PC-3 (cell line): ENCODE measurements around the gene NACAD. TPM values are rescaled to one million over a fixed set of nuclear protein-coding genes. Genes with fewer than 3 reads are reported as not detected.

ENCODE experiments used
- ATAC-seq: fragments of 200-7000 bp; cut with Tn5 transposase; 2 replicates; pipeline ENCODE4 v1.9.1; 2020; ENCODE audit warnings: mild to moderate bottlenecking, moderate library complexity
- BruUV-seq: library from RNA; stranded (reverse); fragments of 400-500 nt; replicated peaks from 2 replicates; lab custom pipeline; 2021; lab: Mats Ljungman, UMichigan
- CTCF ChIA-PET: fragments of 300-600 bp; sonication (Branson Sonifier 250); formaldehyde crosslinking; loops from one replicate; lab custom pipeline; 2022; ENCODE audit warnings: antibody characterized with exemption; lab: Charles Lee
- POLR2A ChIA-PET: fragments of 300-600 bp; sonication (Branson Sonifier 250); formaldehyde crosslinking; loops from one replicate; lab custom pipeline; 2022; ENCODE audit warnings: antibody characterized with exemption; ENCODE audit not compliant: unreplicated experiment; lab: Charles Lee
- DNase-seq: peaks from one replicate; pipeline ENCODE4 v3.0.0-alpha.2; 2015
- H2AFZ ChIP-seq: fragments of 300-600 bp; sonication (generic); 2 replicates; pipeline ENCODE4 v1.6.0; 2016; ENCODE audit warnings: antibody characterized with exemption, low read length
- H3F3A ChIP-seq: fragments of 300-600 bp; sonication (generic); one replicate; pipeline ENCODE4 v1.6.0; 2017; ENCODE audit warnings: antibody characterized with exemption, low read length, control low read depth, mild to moderate bottlenecking; ENCODE audit not compliant: unreplicated experiment
- H3K27ac ChIP-seq: fragments of 300-600 bp; sonication (generic); 2 replicates; pipeline ENCODE4 v1.5.1; 2016; ENCODE audit warnings: mild to moderate bottlenecking, low read length
- H3K27me3 ChIP-seq: fragments of 300-600 bp; sonication (generic); 2 replicates; pipeline ENCODE4 v1.6.1; 2016; ENCODE audit warnings: low read length, mixed read lengths
- H3K36me3 ChIP-seq: fragments of 300-600 bp; sonication (generic); 2 replicates; pipeline ENCODE4 v1.6.1; 2016; ENCODE audit warnings: low read depth, mixed run types, low read length, mixed read lengths
- H3K4me1 ChIP-seq: fragments of 300-600 bp; sonication (generic); 2 replicates; pipeline ENCODE4 v1.5.1; 2016; ENCODE audit warnings: low read length; ENCODE audit not compliant: insufficient read depth
- H3K4me2 ChIP-seq: fragments of 300-600 bp; sonication (generic); 2 replicates; pipeline ENCODE4 v1.6.0; 2016; ENCODE audit warnings: low read length
- H3K4me3 ChIP-seq: fragments of 300-600 bp; sonication (generic); 2 replicates; pipeline ENCODE4 v1.5.1; 2016; ENCODE audit warnings: mild to moderate bottlenecking, low read length, mixed read lengths
- H3K79me2 ChIP-seq: fragments of 300-600 bp; sonication (generic); 2 replicates; pipeline ENCODE4 v1.6.1; 2017; ENCODE audit warnings: low read length, mixed read lengths
- H3K9ac ChIP-seq: fragments of 300-600 bp; sonication (generic); 2 replicates; pipeline ENCODE4 v1.6.0; 2016; ENCODE audit warnings: mild to moderate bottlenecking, low read length
- H3K9me2 ChIP-seq: fragments of 300-600 bp; sonication (generic); replicated peaks from 2 replicates; pipeline ENCODE4 v1.6.1; 2016; ENCODE audit warnings: mixed run types, low read length, mixed read lengths
- H3K9me3 ChIP-seq: fragments of 300-600 bp; sonication (generic); 2 replicates; pipeline ENCODE4 v1.6.1; 2016; ENCODE audit warnings: low read length, mixed read lengths
- H4K20me1 ChIP-seq: fragments of 300-600 bp; sonication (generic); 2 replicates; pipeline ENCODE4 v1.6.1; 2016; ENCODE audit warnings: low read length, mixed read lengths
- EZH2 ChIP-seq: fragments of 300-600 bp; sonication (generic); IDR thresholded peaks from one replicate; pipeline ENCODE4 v1.6.1; 2017; ENCODE audit warnings: antibody characterized with exemption, mild to moderate bottlenecking, low read length; ENCODE audit not compliant: unreplicated experiment
- EZH2phosphoT487 ChIP-seq: fragments of 300-600 bp; sonication (generic); IDR thresholded peaks from 2 replicates; pipeline ENCODE4 v1.6.1; 2018; ENCODE audit warnings: mild to moderate bottlenecking, antibody characterized with exemption, low read length, borderline replicate concordance
- intact Hi-C: fragments of 100-400 bp; cut with micrococcal nuclease; formaldehyde crosslinking; loops from 2 replicates; pipeline ENCODE4 v1.9.0; 2023
- total RNA-seq: library from RNA; depleted of rRNA; stranded (reverse); fragments of >200 nt; gene quantifications from 2 replicates; pipeline ENCODE4 v1.2.3, GENCODE V29; 2014
- TF ChIP-seq, protein P1 (sequence below): fragments of 300-600 bp; sonication (generic); conservative IDR thresholded peaks from 2 replicates; pipeline ENCODE4 v1.5.1; 2017; ENCODE audit warnings: antibody characterized with exemption, low read depth, mild to moderate bottlenecking, low read length

The NACAD gene
- total RNA-seq, 1 experiment from 2014 or later, result 0.26 TPM

DNA sequence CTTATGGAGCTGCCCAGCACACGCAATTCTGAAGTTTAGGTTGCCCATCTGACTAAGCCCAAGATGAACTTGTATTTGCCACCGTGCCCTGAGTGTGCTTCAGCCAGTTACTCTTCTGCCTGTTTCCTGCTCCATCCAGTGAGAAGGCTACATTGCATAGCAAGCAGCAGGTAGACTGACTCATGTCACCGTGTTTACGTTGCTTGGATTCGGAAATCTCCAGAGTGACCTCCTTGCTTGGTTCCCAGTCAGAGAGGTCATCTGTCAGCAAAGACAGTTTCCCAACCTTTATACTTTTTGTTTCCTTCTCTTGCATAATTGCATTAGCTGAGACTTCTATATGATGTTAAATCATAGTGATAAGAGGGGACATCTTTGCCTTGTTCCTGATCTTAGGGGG is 30.9 kb downstream of the NACAD start:
- no peaks in the 10 kb centered on the region for H3F3A ChIP-seq
- no peaks in the 10 kb centered on the region for H3K36me3 ChIP-seq
- no peak for DNase-seq
- no peaks in the 10 kb centered on the region for H3K9me3 ChIP-seq
- TF ChIP-seq EZH2, result no peak
- no peak for TF ChIP-seq EZH2phosphoT487
- TF ChIP-seq, protein P1, sequence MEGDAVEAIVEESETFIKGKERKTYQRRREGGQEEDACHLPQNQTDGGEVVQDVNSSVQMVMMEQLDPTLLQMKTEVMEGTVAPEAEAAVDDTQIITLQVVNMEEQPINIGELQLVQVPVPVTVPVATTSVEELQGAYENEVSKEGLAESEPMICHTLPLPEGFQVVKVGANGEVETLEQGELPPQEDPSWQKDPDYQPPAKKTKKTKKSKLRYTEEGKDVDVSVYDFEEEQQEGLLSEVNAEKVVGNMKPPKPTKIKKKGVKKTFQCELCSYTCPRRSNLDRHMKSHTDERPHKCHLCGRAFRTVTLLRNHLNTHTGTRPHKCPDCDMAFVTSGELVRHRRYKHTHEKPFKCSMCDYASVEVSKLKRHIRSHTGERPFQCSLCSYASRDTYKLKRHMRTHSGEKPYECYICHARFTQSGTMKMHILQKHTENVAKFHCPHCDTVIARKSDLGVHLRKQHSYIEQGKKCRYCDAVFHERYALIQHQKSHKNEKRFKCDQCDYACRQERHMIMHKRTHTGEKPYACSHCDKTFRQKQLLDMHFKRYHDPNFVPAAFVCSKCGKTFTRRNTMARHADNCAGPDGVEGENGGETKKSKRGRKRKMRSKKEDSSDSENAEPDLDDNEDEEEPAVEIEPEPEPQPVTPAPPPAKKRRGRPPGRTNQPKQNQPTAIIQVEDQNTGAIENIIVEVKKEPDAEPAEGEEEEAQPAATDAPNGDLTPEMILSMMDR, result no peak
- H3K9me2 ChIP-seq, result no peaks in the 10 kb centered on the region
- H3K9ac ChIP-seq, result no peak overlapping the region
- no peak overlapping the region for H2AFZ ChIP-seq
- no peak for ATAC-seq
- H3K27ac ChIP-seq, result no peak overlapping the region
- ChIA-PET CTCF (no interaction called here), POLR2A (no interaction called here)
- no peak overlapping the region for H3K4me2 ChIP-seq
- H3K27me3 ChIP-seq, result no peaks in the 10 kb centered on the region
- H3K4me3 ChIP-seq, result no peak overlapping the region
- intact Hi-C loops, result no loop called here
- no TSS peak for BruUV-seq
- H4K20me1 ChIP-seq, result no peaks in the 10 kb centered on the region
- no peaks in the 10 kb centered on the region for H3K4me1 ChIP-seq
- H3K79me2 ChIP-seq, result no peaks in the 10 kb centered on the region

- Histone ChIP-seq H3K27ac (no peak overlapping the region), H4K20me1 (no peaks in the 10 kb centered on the region), H3K9ac (no peak overlapping the region), H3K9me3 (no peaks in the 10 kb centered on the region), H3K4me1 (no peaks in the 10 kb centered on the region), H3K79me2 (no peaks in the 10 kb centered on the region), H3K4me2 (no peak overlapping the region), H3F3A (no peaks in the 10 kb centered on the region), H3K27me3 (no peaks in the 10 kb centered on the region), H3K9me2 (no peaks in the 10 kb centered on the region), H3K4me3 (no peak overlapping the region), H3K36me3 (no peaks in the 10 kb centered on the region), H2AFZ (no peak overlapping the region)
- TF ChIP-seq, protein P1, result no peak
- TF ChIP-seq EZH2 (no peak), EZH2phosphoT487 (no peak)
- ATAC-seq (no peak), DNase-seq (no peak)
- ChIA-PET POLR2A (no interaction called here), CTCF (no interaction called here)
- intact Hi-C loops, result no loop called here
- no TSS peak for BruUV-seq
These were observed 33.1 kb downstream of the NACAD start for GRCh38 chr7:45055594-45056219.

DNA sequence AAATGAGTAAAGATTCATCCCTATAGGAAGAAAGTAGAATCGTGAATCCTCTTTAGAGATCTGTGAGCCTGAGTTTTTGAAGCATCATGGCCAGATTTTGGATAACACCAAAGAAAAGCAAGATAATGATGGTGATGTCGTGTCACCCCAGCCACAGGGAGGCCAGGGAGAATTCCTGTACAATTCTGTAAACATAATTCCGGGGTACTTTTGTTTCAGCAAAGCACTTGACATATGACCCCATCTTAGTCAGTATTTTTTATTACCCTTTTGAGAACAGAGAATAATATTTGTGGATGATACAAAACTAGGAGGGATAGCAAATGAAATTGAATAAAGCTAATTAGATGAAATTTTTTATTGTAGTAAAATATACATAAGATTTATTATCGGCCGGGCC is 33.8 kb downstream of the NACAD start:
- no peaks in the 10 kb centered on the region for H3F3A ChIP-seq
- H3K4me3 ChIP-seq, result no peak overlapping the region
- no peak overlapping the region for H2AFZ ChIP-seq
- H3K27ac ChIP-seq, result no peak overlapping the region
- H3K9ac ChIP-seq, result no peak overlapping the region
- CTCF ChIA-PET, result no interaction called here
- POLR2A ChIA-PET, result no interaction called here
- no peaks in the 10 kb centered on the region for H4K20me1 ChIP-seq
- TF ChIP-seq EZH2phosphoT487 (no peak), EZH2 (no peak)
- TF ChIP-seq, protein P1, result no peak
- H3K27me3 ChIP-seq, result no peaks in the 10 kb centered on the region
- no peak for DNase-seq
- H3K9me2 ChIP-seq, result no peaks in the 10 kb centered on the region
- BruUV-seq, result no TSS peak
- H3K4me1 ChIP-seq, result no peaks in the 10 kb centered on the region
- intact Hi-C loops, result no loop called here
- H3K79me2 ChIP-seq, result no peaks in the 10 kb centered on the region
- H3K9me3 ChIP-seq, result no peaks in the 10 kb centered on the region
- H3K36me3 ChIP-seq, result no peaks in the 10 kb centered on the region
- ATAC-seq, result no peak
- H3K4me2 ChIP-seq, result no peak overlapping the region
